ENCODE data around the gene AFG1L.
"Not testable (repeated sequence)": the region's sequence is repeated elsewhere in the genome, so short reads cannot be mapped to it uniquely, and the experiment has no call there.

The AFG1L gene

DNA sequence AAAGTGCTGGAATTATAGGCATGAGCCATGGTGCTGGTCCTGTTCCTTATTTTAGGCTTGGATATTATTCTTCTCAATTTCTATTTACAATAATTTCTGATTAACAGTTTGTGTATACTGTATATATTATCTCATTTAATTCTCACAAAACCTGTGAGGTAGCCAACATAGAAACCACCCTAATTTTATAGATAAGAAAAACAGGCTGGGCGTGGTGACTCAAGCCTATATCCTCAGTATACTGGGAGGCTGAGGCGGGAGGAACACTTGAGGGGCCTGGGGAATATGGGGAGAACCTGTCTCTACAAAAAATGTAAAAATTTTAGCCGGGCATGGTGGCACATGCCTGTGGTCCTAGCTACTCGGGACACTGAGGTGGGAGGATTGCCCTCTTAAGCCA lies 3.8 kb upstream of the AFG1L start:
- no peak overlapping the region for H3K4me3 ChIP-seq (ENCODE audit: low read length)
- DNase-seq (ENCODE audit: low read depth), result no peak
- TF ChIP-seq, protein P1, sequence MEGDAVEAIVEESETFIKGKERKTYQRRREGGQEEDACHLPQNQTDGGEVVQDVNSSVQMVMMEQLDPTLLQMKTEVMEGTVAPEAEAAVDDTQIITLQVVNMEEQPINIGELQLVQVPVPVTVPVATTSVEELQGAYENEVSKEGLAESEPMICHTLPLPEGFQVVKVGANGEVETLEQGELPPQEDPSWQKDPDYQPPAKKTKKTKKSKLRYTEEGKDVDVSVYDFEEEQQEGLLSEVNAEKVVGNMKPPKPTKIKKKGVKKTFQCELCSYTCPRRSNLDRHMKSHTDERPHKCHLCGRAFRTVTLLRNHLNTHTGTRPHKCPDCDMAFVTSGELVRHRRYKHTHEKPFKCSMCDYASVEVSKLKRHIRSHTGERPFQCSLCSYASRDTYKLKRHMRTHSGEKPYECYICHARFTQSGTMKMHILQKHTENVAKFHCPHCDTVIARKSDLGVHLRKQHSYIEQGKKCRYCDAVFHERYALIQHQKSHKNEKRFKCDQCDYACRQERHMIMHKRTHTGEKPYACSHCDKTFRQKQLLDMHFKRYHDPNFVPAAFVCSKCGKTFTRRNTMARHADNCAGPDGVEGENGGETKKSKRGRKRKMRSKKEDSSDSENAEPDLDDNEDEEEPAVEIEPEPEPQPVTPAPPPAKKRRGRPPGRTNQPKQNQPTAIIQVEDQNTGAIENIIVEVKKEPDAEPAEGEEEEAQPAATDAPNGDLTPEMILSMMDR (conservative IDR thresholded peaks at IDR 0.05; ENCODE audit: low read depth, low read length), result no peak

DNA sequence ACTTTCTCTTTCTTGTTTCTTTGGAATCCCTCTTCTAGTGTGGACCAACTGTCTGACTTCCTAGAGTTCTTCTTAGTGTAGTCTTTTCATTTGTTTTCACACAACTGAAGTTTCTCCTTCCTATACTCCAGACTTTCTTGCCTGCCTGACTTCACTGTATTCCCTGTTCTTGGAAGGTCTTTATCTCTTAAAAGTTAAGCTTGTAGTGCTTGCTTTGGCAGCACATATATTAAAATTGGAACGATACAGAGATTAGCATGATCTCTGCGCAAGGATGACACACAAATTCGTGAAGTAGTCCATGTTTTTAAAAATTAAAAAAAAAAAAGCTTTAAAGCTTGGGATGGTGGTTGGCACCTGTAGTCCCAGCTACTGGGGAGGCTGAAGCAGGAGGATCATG lies 2.3 kb upstream of the AFG1L start:
- DNase-seq (ENCODE audit: low read depth); H3K4me3 ChIP-seq (ENCODE audit: low read length): not testable (repeated sequence)

DNA sequence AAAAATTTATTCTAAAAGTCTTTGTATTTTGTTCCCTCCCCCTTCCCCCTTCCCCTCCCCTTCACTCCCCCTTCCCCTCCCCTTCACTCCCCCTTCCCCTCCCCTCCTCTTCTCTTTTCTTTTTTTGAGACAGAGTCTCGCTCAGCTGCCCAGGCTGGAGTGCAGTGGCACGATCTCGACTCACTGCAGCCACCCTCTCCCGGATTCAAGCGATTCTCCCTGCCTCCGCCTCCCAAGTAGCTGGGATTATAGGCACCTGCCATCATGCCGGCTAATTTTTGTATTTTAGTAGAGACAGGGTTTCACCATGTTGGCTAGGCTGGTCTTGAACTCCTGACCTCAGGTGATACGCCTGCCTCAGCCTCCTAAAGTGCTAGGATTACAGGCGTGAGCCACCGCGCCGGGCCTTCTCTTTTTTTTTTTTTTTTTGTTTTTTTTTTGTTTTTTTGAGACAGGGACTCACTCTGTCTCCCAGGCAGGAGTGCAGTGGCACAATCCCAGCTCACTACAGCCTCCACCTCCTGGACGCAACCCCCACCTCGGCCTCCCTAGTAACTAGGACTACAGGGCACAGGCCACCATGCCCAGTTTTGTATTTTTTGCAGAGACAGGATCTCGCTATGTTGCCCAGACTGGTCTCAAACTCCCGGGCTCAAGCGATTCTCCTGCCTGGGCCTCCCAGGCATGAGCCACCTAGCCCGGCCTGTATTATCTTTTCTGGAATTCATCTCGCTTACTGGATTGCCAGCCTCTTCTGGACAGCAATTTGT lies 1.1 kb upstream of the AFG1L start:
- DNase-seq (ENCODE audit: low read depth), result no peak
- TF ChIP-seq, protein P1 (conservative IDR thresholded peaks at IDR 0.05; ENCODE audit: low read depth, low read length), result no peak
- no peak overlapping the region for H3K4me3 ChIP-seq (ENCODE audit: low read length)

DNA sequence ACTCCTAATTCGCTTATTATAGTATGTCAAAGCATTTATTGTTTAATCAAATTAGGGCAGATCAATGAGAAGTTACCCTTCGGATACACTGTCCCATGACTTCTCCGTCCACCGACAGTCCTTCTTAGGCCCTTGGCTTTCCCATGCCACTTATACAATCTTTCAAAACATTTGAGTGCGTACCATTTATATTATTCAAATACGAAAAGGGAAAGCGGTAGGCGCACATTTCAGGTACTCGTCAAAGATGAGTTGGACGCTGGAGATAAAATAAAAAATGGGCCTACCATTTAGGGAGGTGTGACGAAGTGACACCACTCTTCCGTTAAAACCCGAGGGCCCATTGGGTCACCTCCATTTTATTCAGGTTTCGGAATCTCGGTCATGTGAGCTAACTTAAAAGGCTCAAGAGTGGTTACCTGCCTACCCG lies 542 bp upstream of the AFG1L start:
- H3K4me3 ChIP-seq (ENCODE audit: low read length), result peak overlapping the region; percentile 81
- TF ChIP-seq, protein P1 (conservative IDR thresholded peaks at IDR 0.05; ENCODE audit: low read depth, low read length), result no peak
- no peak for DNase-seq (ENCODE audit: low read depth)

DNA sequence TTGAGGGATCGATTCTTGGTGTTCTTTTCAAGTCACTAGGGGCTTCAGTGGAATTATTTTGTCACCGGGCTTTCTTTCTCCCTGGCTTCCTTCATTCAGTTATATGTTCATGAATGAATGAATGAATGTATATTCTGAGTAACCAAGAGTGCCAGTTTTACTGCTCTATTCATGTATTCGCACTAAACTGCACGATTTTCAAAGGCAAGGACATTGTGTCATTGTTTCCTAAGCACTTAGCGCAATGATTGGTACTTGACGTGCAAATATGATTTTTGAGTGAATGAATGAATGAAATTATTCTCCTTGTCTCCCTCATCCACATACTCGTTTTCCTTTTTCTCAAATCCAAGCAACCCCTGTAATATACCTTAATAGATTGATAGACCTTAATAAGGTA lies 822 bp downstream of the AFG1L start:
- TF ChIP-seq, protein P1 (conservative IDR thresholded peaks at IDR 0.05; ENCODE audit: low read depth, low read length), result no peak
- H3K4me3 ChIP-seq (ENCODE audit: low read length), result peak overlapping the region; percentile 81
- DNase-seq (ENCODE audit: low read depth), result no peak

DNA sequence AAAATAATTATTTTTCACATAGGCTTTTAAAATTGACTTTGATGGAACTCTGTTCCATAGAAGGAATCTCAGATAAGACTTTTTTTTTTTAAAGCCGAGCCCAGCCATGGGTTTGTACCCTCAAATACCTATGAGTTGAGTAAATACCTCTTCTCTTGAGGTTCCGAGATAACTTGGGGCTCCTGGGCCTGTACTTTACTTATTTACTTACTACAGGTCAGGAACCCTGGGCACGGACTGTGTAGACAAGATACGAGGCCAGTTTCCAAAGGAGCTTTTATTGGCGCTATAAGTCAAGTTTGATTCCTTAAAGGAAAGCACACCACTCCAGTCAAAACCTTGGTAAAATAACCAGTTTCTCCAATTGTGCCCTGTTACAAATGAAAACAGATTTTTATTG lies 7.5 kb downstream of the AFG1L start:
- TF ChIP-seq, protein P1 (conservative IDR thresholded peaks at IDR 0.05; ENCODE audit: low read depth, low read length), result no peak
- no peak overlapping the region for H3K4me3 ChIP-seq (ENCODE audit: low read length)
- no peak for DNase-seq (ENCODE audit: low read depth)

DNA sequence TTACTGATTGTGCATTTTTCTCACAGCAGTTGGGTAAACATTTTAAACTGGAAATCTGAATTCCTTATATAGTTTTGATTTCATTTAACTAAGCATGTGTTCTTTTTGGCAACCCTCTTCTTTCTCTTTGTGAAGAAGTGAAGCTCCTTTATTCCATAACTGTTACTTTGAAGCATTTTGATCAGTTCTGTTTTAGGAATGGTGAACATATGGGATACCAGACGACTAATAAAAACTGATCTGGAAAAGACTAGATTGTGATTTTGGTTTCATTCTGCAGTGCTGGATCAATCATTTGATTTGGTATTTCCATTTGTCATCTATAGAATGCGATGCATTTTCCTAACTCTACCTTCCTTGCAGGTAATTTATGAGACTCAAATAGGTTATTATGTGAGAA lies 9.8 kb downstream of the AFG1L start:
- TF ChIP-seq, protein P1 (conservative IDR thresholded peaks at IDR 0.05; ENCODE audit: low read depth, low read length), result no peak
- DNase-seq (ENCODE audit: low read depth), result no peak
- no peak overlapping the region for H3K4me3 ChIP-seq (ENCODE audit: low read length)

DNA sequence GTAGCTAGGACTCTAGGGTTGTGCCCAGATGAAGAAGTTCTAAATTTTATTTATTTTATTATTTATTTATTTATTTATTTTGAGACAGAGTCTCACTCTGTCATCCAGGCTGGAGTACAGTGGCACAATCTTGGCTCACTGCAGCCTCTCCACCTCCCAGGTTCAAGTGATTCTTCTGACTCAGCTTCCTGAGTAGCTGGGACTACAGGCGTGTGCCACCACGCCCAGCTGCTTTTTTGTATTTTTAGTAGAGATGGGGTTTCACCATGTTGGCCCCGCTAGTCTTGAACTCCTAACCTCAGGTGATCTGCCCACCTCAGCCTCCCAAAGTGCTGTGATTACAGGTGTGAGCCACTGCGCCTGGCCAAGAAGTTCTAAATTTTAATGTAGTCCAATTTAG lies 13.8 kb downstream of the AFG1L start:
- DNase-seq (ENCODE audit: low read depth); H3K4me3 ChIP-seq (ENCODE audit: low read length): not testable (repeated sequence)
